SKM-1 (cell line): ENCODE data around the gene NOLC1.

Experiments
- DNase-seq: peaks from one replicate; lab custom pipeline; 2025; ENCODE audit not compliant: unreplicated experiment; lab: John Stamatoyannopoulos, UW

The NOLC1 gene

GRCh38 chr10:102200751-102201640 lies 48.8 kb downstream of the NOLC1 start:
- DNase-seq, result no peak

GRCh38 chr10:102202386-102202785 lies 50.2 kb downstream of the NOLC1 start:
- no peak for DNase-seq

- DNase-seq, result no peak
These were observed 56.3 kb downstream of the NOLC1 start for GRCh38 chr10:102208311-102209035.

DNA sequence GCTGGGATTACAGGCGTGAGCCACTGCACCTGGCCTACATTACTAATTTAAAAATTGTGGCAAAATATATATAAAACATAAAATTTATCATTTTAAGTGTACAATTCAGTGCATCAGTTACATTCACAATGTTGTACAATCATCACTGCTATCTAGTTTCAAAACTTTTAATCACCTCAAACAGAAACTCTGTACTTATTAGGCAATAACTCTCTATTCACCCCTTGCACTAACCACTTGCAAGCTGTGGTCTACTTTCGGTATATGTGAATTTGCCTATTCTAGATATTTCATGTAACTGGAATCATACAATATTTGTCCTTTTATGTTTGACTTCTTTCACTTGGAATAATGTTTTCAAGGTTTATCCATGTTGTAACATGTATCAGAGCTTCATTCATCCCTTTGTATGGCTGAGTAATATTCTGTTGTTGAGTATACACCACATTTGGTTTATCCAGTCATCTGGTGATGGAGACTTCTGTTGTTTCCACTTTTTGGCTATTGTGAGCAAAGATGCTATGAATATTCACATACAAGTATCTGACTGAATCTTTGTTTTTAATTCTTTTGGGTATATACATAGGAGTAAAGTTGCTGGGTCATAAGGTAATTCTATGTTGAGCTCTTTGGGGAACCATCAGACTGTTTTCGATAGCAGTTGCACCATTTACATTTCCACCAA lies 59.6 kb downstream of the NOLC1 start:
- no peak for DNase-seq
